GM18861 (cell line): ENCODE data around the gene MMP24OS.

Experiments used
- ATAC-seq: cut with Tn5 transposase; IDR thresholded peaks from one replicate; pipeline ENCODE4 v1.9.1; 2021; ENCODE audit not compliant: unreplicated experiment

MMP24OS gene

GRCh38 chr20:35306931-35307517 is 29.1 kb upstream of the MMP24OS start:
- ATAC-seq, result no peak

GRCh38 chr20:35305682-35306556 is 28.0 kb upstream of the MMP24OS start:
- ATAC-seq, result no peak

- ATAC-seq, result no peak
Measured at GRCh38 chr20:35304956-35305355, 27.0 kb upstream of the MMP24OS start.

GRCh38 chr20:35303735-35304491 is 26.0 kb upstream of the MMP24OS start:
- ATAC-seq, result no peak

GRCh38 chr20:35303382-35303734 is 25.4 kb upstream of the MMP24OS start:
- no peak for ATAC-seq

- no peak for ATAC-seq
Measured at GRCh38 chr20:35302421-35303335, 24.8 kb upstream of the MMP24OS start.

GRCh38 chr20:35301426-35301825 is 23.5 kb upstream of the MMP24OS start:
- no peak for ATAC-seq

- no peak for ATAC-seq
Measured at GRCh38 chr20:35300469-35301262, 22.7 kb upstream of the MMP24OS start.

- no peak for ATAC-seq
Measured at GRCh38 chr20:35299780-35300179, 21.9 kb upstream of the MMP24OS start.

- no peak for ATAC-seq
Measured at GRCh38 chr20:35298264-35298663, 20.3 kb upstream of the MMP24OS start.

- ATAC-seq, result no peak
Measured at GRCh38 chr20:35297740-35298139, 19.8 kb upstream of the MMP24OS start.

GRCh38 chr20:35297155-35297554 is 19.2 kb upstream of the MMP24OS start:
- ATAC-seq, result no peak

GRCh38 chr20:35296101-35296554 is 18.2 kb upstream of the MMP24OS start:
- ATAC-seq, result no peak

- no peak for ATAC-seq
Measured at GRCh38 chr20:35295674-35296073, 17.8 kb upstream of the MMP24OS start.

GRCh38 chr20:35295058-35295457 is 17.1 kb upstream of the MMP24OS start:
- ATAC-seq, result no peak

- ATAC-seq, result no peak
Measured at GRCh38 chr20:35294293-35294685, 16.4 kb upstream of the MMP24OS start.

- no peak for ATAC-seq
Measured at GRCh38 chr20:35293303-35294292, 15.7 kb upstream of the MMP24OS start.

- ATAC-seq, result no peak
Measured at GRCh38 chr20:35292504-35293285, 14.8 kb upstream of the MMP24OS start.
